Activated T-cell treated with anti-CD3 and anti-CD28 coated beads, Interleukin-2, amount 50 U/mL, for 72 hours (primary cell): ENCODE data around the gene CRACR2B. TPM values are rescaled to one million over a fixed set of nuclear protein-coding genes. Genes with fewer than 3 reads are reported as not detected.
A peak's percentile ranks its signal among the peaks of the same experiment; 100 is the strongest.

Source experiments
- ATAC-seq, 2 donors: fragments of 150-1000 bp; cut with Tn5 transposase; replicated peaks in 1 of 2; 2 replicates each; pipeline ENCODE4 v1.10.0; 2021; ENCODE audit warnings: moderate library complexity in 2 of 2, mild to moderate bottlenecking in 1 of 2
- DNase-seq, 2 donors: peaks; one replicate each; pipeline ENCODE4 v3.0.0; 2021 to 2022; ENCODE audit warnings: mixed read lengths in 1 of 2
- H3K27ac Mint-ChIP-seq: one replicate; pipeline ENCODE4 v1.8.0; 2022; ENCODE audit warnings: mild to moderate bottlenecking, moderate library complexity, mixed read lengths
- H3K27me3 Mint-ChIP-seq: one replicate; pipeline ENCODE4 v1.8.0; 2022; ENCODE audit warnings: low read depth, mixed read lengths
- H3K36me3 Mint-ChIP-seq, 2 donors: one replicate each; pipeline ENCODE4 v1.8.0; 2022; ENCODE audit warnings: mixed read lengths in 2 of 2, mild to moderate bottlenecking in 1 of 2; ENCODE audit not compliant: insufficient read depth in 2 of 2
- H3K4me1 Mint-ChIP-seq: one replicate; pipeline ENCODE4 v1.8.0; 2022; ENCODE audit warnings: low read depth, mixed read lengths
- H3K4me3 Mint-ChIP-seq, 2 donors: one replicate each; pipeline ENCODE4 v1.8.0; 2022; ENCODE audit warnings: mild to moderate bottlenecking in 2 of 2, mixed read lengths in 2 of 2, moderate library complexity in 2 of 2
- H3K9me3 Mint-ChIP-seq, 2 donors: one replicate each; pipeline ENCODE4 v1.8.0; 2022; ENCODE audit warnings: mixed read lengths in 2 of 2
- total RNA-seq, 2 donors: library from RNA; stranded (reverse); gene quantifications; one replicate each; pipeline ENCODE4 v1.2.3, GENCODE V29; 2022

CRACR2B gene
- total RNA-seq, 2 donors from 2014 or later, result 5.5 to 13.3 TPM

GRCh38 chr11:876545-876944, 48.8 kb downstream of the CRACR2B start:
- no peak overlapping the region for H3K4me3 Mint-ChIP-seq
- no peak overlapping the region for H3K27ac Mint-ChIP-seq
- no peaks in the 10 kb centered on the region for H3K9me3 Mint-ChIP-seq
- DNase-seq (no peak), ATAC-seq (no peak)
- H3K36me3 Mint-ChIP-seq, result peaks cover 0 to 6% of the 10 kb centered on the region in 2 donors
- no peaks in the 10 kb centered on the region for H3K27me3 Mint-ChIP-seq
- no peaks in the 10 kb centered on the region for H3K4me1 Mint-ChIP-seq

- Mint-ChIP-seq H3K27me3 (no peaks in the 10 kb centered on the region), H3K36me3 (peaks cover 0 to 10% of the 10 kb centered on the region in 2 donors), H3K27ac (no peak overlapping the region), H3K4me3 (no peak overlapping the region), H3K4me1 (no peaks in the 10 kb centered on the region), H3K9me3 (no peaks in the 10 kb centered on the region)
- DNase-seq (peak; percentile 12 to 36), ATAC-seq (no peak)
These were observed 49.8 kb downstream of the CRACR2B start for GRCh38 chr11:877565-877964.

- H3K4me3 Mint-ChIP-seq, result no peak overlapping the region
- H3K9me3 Mint-ChIP-seq, result no peaks in the 10 kb centered on the region
- no peaks in the 10 kb centered on the region for H3K27me3 Mint-ChIP-seq
- DNase-seq (no peak), ATAC-seq (no peak)
- peaks cover 0 to 10% of the 10 kb centered on the region in 2 donors for H3K36me3 Mint-ChIP-seq
- no peak overlapping the region for H3K27ac Mint-ChIP-seq
- H3K4me1 Mint-ChIP-seq, result no peaks in the 10 kb centered on the region
These were observed 52.7 kb downstream of the CRACR2B start for GRCh38 chr11:880447-880846.

Other genes starting within 250 kb of the CRACR2B start
- gene IRF7, start 212.0 kb upstream of the CRACR2B start, total RNA-seq, result 10 to 100 TPM; 46.7 to 95.8 TPM
- under 1 TPM in 1 of 2 donors, not detected in 1; 0.09 TPM for gene CDHR5, start 203.0 kb upstream of the CRACR2B start, total RNA-seq
- not detected for gene SCT, start 200.7 kb upstream of the CRACR2B start, total RNA-seq
- gene DRD4, start 190.7 kb upstream of the CRACR2B start, total RNA-seq, result 1 to 10 TPM; 1.7 to 2.0 TPM
- 10 to 100 TPM; 40.5 to 66.1 TPM for gene DEAF1, start 132.7 kb upstream of the CRACR2B start, total RNA-seq
- gene TMEM80, start 132.1 kb upstream of the CRACR2B start, total RNA-seq, result 10 to 100 TPM; 17.0 to 17.8 TPM
- 10 to 100 TPM; 11.4 to 15.7 TPM for gene EPS8L2, start 121.7 kb upstream of the CRACR2B start, total RNA-seq
- gene TALDO1, start 80.5 kb upstream of the CRACR2B start, total RNA-seq, result 100 to 1,000 TPM; 152 to 155 TPM
- 10 to 100 TPM; 31.9 to 34.4 TPM for gene GATD1, start 50.4 kb upstream of the CRACR2B start, total RNA-seq
- gene CEND1, start 37.8 kb upstream of the CRACR2B start, total RNA-seq, result 1 to 10 TPM; 1.4 to 1.6 TPM
- 10 to 100 TPM; 30.8 to 40.2 TPM for gene SLC25A22, start 29.6 kb upstream of the CRACR2B start, total RNA-seq
- 10 to 100 TPM; 25.2 to 34.2 TPM for gene PIDD1, start 22.7 kb upstream of the CRACR2B start, total RNA-seq
- gene RPLP2, start 18.0 kb upstream of the CRACR2B start, total RNA-seq, result 1,000 to 10,000 TPM; 3,054 to 3,114 TPM
- gene PNPLA2, start 9.0 kb upstream of the CRACR2B start, total RNA-seq, result 10 to 100 TPM; 64.5 to 77.1 TPM
- 10 to 100 TPM; 35.4 to 42.2 TPM for gene CD151, start 5.0 kb downstream of the CRACR2B start, total RNA-seq
- 10 to 100 TPM; 28.2 to 30.9 TPM for gene POLR2L, start 14.6 kb downstream of the CRACR2B start, total RNA-seq
- 10 to 100 TPM; 12.2 to 14.9 TPM for gene TSPAN4, start 14.9 kb downstream of the CRACR2B start, total RNA-seq
- 10 to 100 TPM; 33.9 to 44.2 TPM for gene CHID1, start 82.9 kb downstream of the CRACR2B start, total RNA-seq
- 10 to 100 TPM; 49.5 to 57.0 TPM for gene AP2A2, start 98.0 kb downstream of the CRACR2B start, total RNA-seq
- not detected for gene MUC6, start 208.8 kb downstream of the CRACR2B start, total RNA-seq
- not detected for gene MUC2, start 247.0 kb downstream of the CRACR2B start, total RNA-seq